Upper lobe of left lung (tissue), 6 donors: ENCODE data around the gene GFRA1. TPM values are rescaled to one million over a fixed set of nuclear protein-coding genes. Genes with fewer than 3 reads are reported as not detected.

Experiments used
- ATAC-seq, 2 donors: fragments of 200-7000 bp; cut with Tn5 transposase; one replicate each; pipeline ENCODE4 v1.9.1; 2022; ENCODE audit warnings: mild to moderate bottlenecking in 2 of 2, moderate library complexity in 2 of 2; ENCODE audit not compliant: low FRiP score in 2 of 2
- DNase-seq, 2 donors: peaks; one replicate each; pipeline ENCODE4 v3.0.0-alpha.2; 2019 to 2020
- H3K27ac ChIP-seq, 4 donors: fragments of 200-600 bp; sonication (generic); one replicate each; pipeline ENCODE4 v1.5.1; 2016 to 2019
- H3K27me3 ChIP-seq, 4 donors: fragments of 200-600 bp; sonication (generic); one replicate each; pipeline ENCODE4 v1.5.1; 2017 to 2019
- H3K36me3 ChIP-seq, 4 donors: fragments of 200-600 bp; sonication (generic); one replicate each; pipeline ENCODE4 v1.5.1; 2016 to 2019
- H3K4me1 ChIP-seq, 4 donors: fragments of 200-600 bp; sonication (generic); one replicate each; pipeline ENCODE4 v1.5.1; 2018 to 2019
- H3K4me3 ChIP-seq, 4 donors: fragments of 200-600 bp; sonication (generic); one replicate each; pipeline ENCODE4 v1.5.1; 2017 to 2019; ENCODE audit warnings: mild to moderate bottlenecking in 2 of 4, moderate library complexity in 1 of 4
- H3K9me3 ChIP-seq, 4 donors: fragments of 200-600 bp; sonication (generic); one replicate each; pipeline ENCODE4 v1.5.1; 2018 to 2019
- EP300 ChIP-seq, 4 donors: sonication (generic); formaldehyde crosslinking; IDR thresholded peaks; one replicate each; pipeline ENCODE4 v1.5.1; 2017; ENCODE audit warnings: antibody characterized with exemption in 4 of 4, control low read depth in 2 of 4
- POLR2A ChIP-seq, 4 donors: fragments of 450-650 bp; IDR thresholded peaks; one replicate each; pipeline ENCODE4 v1.5.1; 2016 to 2017; ENCODE audit warnings: antibody characterized with exemption in 4 of 4, mild to moderate bottlenecking in 2 of 4
- POLR2AphosphoS5 ChIP-seq, 2 donors: sonication (generic); formaldehyde crosslinking; IDR thresholded peaks; one replicate each; pipeline ENCODE4 v1.5.1; 2017; ENCODE audit warnings: antibody characterized with exemption in 2 of 2
- WGBS, 2 donors: methylation state at CpG; one replicate each; pipeline ENCODE4 v1.1.5; 2017 to 2018; 5-methylcytosine and 5-hydroxymethylcytosine counted together
- total RNA-seq, 6 donors: library from RNA; depleted of rRNA in 4 of 6; stranded (reverse); fragments of >200 nt in 4 of 6; gene quantifications; one replicate each; pipeline versions ENCODE4 v1.1.0 to v1.2.1, GENCODE V29; 2016 to 2021
- TF ChIP-seq, protein P1 (sequence below), 6 experiments: fragments of 450-650 bp in 4 of 6; fragments of 200-600 bp in 2 of 6; sonication (generic) in 2 of 6; IDR thresholded peaks; one replicate each; pipeline ENCODE4 v1.5.1; 2016 to 2019; ENCODE audit warnings: antibody characterized with exemption in 6 of 6
- donor health status: DM: no; HTN: no; CAD: no; lungs with moderate emphysema.
- donor health status: DM: no; HTN: yes; CAD: no; lungs with severe emphysema.

The GFRA1 gene
- total RNA-seq, 6 donors from 2014 or later, result under 0.01 to 9.2 (median 2.3) TPM

DNA sequence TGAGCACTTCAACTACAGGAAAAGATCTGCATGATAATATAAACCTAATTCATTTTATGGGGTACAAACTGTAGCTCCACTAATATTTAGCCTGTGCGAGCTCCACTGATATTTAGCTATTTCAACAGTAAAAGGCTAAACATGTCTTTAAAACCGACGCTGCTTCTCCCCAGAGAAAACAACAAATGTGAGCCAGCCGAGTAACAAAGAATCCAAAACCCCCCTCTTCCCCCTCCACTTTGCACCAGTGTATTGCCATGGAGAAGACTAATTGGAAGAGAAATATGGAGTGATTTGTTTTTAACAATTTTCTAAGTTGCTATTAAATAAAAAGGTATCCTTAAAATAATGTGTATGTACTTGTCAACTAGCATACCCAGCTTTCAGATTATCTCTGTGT, 136.7 kb downstream of the GFRA1 start:
- no peak for ATAC-seq
- no peaks in the 10 kb centered on the region for H3K4me1 ChIP-seq
- H3K27me3 ChIP-seq, result no peaks in the 10 kb centered on the region
- no peak overlapping the region for H3K4me3 ChIP-seq
- H3K27ac ChIP-seq, result no peak overlapping the region
- TF ChIP-seq POLR2A (IDR thresholded peaks at IDR 0.05), result no peak
- TF ChIP-seq EP300 (IDR thresholded peaks at IDR 0.05), result no peak
- TF ChIP-seq POLR2AphosphoS5 (IDR thresholded peaks at IDR 0.05), result no peak
- TF ChIP-seq, protein P1, sequence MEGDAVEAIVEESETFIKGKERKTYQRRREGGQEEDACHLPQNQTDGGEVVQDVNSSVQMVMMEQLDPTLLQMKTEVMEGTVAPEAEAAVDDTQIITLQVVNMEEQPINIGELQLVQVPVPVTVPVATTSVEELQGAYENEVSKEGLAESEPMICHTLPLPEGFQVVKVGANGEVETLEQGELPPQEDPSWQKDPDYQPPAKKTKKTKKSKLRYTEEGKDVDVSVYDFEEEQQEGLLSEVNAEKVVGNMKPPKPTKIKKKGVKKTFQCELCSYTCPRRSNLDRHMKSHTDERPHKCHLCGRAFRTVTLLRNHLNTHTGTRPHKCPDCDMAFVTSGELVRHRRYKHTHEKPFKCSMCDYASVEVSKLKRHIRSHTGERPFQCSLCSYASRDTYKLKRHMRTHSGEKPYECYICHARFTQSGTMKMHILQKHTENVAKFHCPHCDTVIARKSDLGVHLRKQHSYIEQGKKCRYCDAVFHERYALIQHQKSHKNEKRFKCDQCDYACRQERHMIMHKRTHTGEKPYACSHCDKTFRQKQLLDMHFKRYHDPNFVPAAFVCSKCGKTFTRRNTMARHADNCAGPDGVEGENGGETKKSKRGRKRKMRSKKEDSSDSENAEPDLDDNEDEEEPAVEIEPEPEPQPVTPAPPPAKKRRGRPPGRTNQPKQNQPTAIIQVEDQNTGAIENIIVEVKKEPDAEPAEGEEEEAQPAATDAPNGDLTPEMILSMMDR (IDR thresholded peaks at IDR 0.05), result no peak
- DNase-seq, result no peak
- H3K36me3 ChIP-seq, result no peaks in the 10 kb centered on the region
- no peaks in the 10 kb centered on the region for H3K9me3 ChIP-seq
- 73 to 78% methylated on average over 4 of the region's 4 CpGs for WGBS, 2 donors

DNA sequence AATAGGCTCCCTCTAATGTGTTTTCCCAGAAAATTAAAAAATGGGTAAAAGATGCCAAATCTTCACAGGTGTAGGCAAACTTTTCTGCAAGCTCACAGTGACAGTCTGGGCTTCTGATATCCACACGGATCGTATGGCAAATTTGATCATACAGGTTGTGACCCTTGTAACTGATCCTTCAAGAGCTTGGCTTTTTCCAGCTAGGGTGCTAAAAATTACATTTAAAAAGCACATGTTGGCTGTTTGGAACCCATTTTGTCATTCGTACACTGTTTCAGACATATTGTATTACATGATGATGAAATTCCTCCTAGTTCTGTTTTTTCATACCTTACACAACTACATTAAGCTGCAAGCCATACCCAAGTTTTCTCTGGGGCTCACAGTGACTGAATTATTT, 138.7 kb downstream of the GFRA1 start:
- 59 to 74% methylated on average over 3 of the region's 3 CpGs for WGBS, 2 donors
- H3K9me3 ChIP-seq, result no peaks in the 10 kb centered on the region
- no peaks in the 10 kb centered on the region for H3K36me3 ChIP-seq
- TF ChIP-seq POLR2AphosphoS5 (IDR thresholded peaks at IDR 0.05), result no peak
- no peak for TF ChIP-seq POLR2A (IDR thresholded peaks at IDR 0.05)
- TF ChIP-seq, protein P1 (IDR thresholded peaks at IDR 0.05), result no peak
- TF ChIP-seq EP300 (IDR thresholded peaks at IDR 0.05), result no peak
- DNase-seq (no peak), ATAC-seq (no peak)
- no peaks in the 10 kb centered on the region for H3K4me1 ChIP-seq
- no peak overlapping the region for H3K4me3 ChIP-seq
- H3K27ac ChIP-seq, result no peak overlapping the region
- H3K27me3 ChIP-seq, result no peaks in the 10 kb centered on the region

DNA sequence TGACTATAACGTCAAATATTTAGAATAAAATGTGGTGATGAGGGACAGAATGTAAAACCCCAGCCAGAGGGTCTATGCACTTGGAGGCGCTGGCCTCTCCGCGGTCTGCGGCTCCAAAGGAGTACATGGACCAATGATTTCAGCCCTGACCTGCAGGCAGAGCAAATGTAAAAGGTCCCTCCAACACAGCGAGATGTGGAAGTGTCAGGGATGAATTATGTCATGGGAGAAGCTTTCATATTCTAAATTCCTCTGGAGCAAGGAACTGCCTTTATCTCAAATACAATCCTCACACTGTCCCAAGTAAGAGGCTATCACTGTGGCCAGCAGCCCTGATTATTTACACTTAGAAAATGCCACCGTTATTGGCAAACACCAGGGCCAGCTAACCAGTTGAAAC, 139.4 kb downstream of the GFRA1 start:
- no peak for TF ChIP-seq POLR2A (IDR thresholded peaks at IDR 0.05)
- TF ChIP-seq EP300 (IDR thresholded peaks at IDR 0.05), result no peak
- TF ChIP-seq, protein P1 (IDR thresholded peaks at IDR 0.05), result no peak
- no peak for TF ChIP-seq POLR2AphosphoS5 (IDR thresholded peaks at IDR 0.05)
- DNase-seq, result no peak
- H3K36me3 ChIP-seq, result no peaks in the 10 kb centered on the region
- no peak overlapping the region for H3K4me3 ChIP-seq
- WGBS, 2 donors, result 65 to 73% methylated on average over 7 of the region's 7 CpGs
- no peak overlapping the region for H3K27ac ChIP-seq
- H3K9me3 ChIP-seq, result no peaks in the 10 kb centered on the region
- H3K27me3 ChIP-seq, result no peaks in the 10 kb centered on the region
- ATAC-seq, result no peak
- H3K4me1 ChIP-seq, result no peaks in the 10 kb centered on the region

DNA sequence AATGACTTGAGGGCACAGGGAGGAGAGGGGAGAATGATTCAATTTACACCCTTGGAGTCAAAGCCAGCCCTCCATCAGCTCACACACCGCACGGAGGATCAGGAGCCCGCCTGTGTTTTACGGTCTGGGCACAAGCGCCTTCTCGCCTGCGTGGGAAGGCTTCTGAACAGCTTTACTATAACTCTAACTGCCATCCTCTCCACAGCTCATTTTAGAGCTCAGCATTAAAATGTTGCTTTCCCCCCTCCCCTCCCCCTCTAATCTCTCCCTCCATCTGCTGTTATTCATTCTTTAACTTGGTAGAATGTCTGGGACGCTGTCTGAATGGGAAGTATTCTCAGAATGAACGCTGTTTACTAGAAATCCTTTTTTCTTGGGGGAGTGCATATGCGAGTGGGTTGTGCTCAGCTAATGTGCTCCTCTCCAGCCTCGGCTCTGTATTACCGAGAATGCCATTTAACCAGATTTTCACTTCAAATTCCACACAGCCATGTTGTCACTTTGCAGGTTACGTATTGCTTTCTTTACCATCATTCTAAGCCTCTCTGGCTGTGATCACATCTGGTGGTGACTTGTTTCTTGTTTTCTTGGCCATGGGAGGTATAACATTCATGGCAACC, 140.1 kb downstream of the GFRA1 start:
- H3K27me3 ChIP-seq, result no peaks in the 10 kb centered on the region
- ATAC-seq (no peak), DNase-seq (no peak)
- no peaks in the 10 kb centered on the region for H3K4me1 ChIP-seq
- H3K27ac ChIP-seq, result no peak overlapping the region
- WGBS, 2 donors, result 55 to 60% methylated on average over 13 of the region's 13 CpGs
- TF ChIP-seq POLR2AphosphoS5 (IDR thresholded peaks at IDR 0.05), result no peak
- TF ChIP-seq, protein P1 (IDR thresholded peaks at IDR 0.05), result no peak
- TF ChIP-seq EP300 (IDR thresholded peaks at IDR 0.05), result no peak
- no peak for TF ChIP-seq POLR2A (IDR thresholded peaks at IDR 0.05)
- H3K4me3 ChIP-seq, result no peak overlapping the region
- H3K36me3 ChIP-seq, result no peaks in the 10 kb centered on the region
- no peaks in the 10 kb centered on the region for H3K9me3 ChIP-seq

DNA sequence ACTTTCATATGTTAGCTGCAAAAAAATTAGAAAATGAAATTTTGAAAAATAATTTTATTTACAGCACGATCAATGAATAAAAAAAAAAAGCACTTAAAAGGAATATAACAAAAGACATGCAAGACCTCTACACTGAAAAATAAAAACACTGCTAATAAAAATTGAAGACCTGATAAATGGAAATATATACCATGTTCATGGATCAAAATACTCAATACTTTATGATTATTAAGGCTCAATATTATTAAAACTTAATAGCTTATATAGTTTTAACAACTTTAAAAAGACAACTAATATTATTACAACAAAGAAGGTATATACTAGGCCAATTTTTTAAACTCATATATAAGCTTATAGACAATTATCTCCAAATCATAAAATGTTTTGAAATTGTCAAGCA, 143.0 kb downstream of the GFRA1 start:
- Histone ChIP-seq H3K4me1 (no peaks in the 10 kb centered on the region), H3K36me3 (no peaks in the 10 kb centered on the region), H3K27ac (no peak overlapping the region), H3K4me3 (no peak overlapping the region), H3K27me3 (no peaks in the 10 kb centered on the region), H3K9me3 (no peaks in the 10 kb centered on the region)
- ATAC-seq (no peak), DNase-seq (no peak)
- TF ChIP-seq POLR2A (IDR thresholded peaks at IDR 0.05) (no peak), POLR2AphosphoS5 (IDR thresholded peaks at IDR 0.05) (no peak), EP300 (IDR thresholded peaks at IDR 0.05) (no peak)
- TF ChIP-seq, protein P1 (IDR thresholded peaks at IDR 0.05), result no peak
- 43 to 94% methylated on average over 1 of the region's 1 CpG for WGBS, 2 donors
